Neural progenitor cell (in vitro differentiated cells): ENCODE data around the gene OR52E1.

Experiments
- CTCF ChIP-seq: fragments of 200-600 bp; sonication (generic); IDR thresholded peaks from 2 replicates; pipeline ENCODE4 v1.5.1; 2017; ENCODE audit warnings: antibody characterized with exemption, mild to moderate bottlenecking
- EZH2phosphoT487 ChIP-seq: fragments of 200-600 bp; sonication (generic); IDR thresholded peaks from 2 replicates; pipeline ENCODE4 v1.6.1; 2017; ENCODE audit warnings: antibody characterized with exemption

GRCh38 chr11:5090668-5091067 lies 21.3 kb downstream of the OR52E1 start:
- TF ChIP-seq CTCF (no peak), EZH2phosphoT487 (no peak)
